Kidney (tissue), 14 donors: ENCODE data around the gene PRDM1. TPM values are rescaled to one million over a fixed set of nuclear protein-coding genes. Genes with fewer than 3 reads are reported as not detected.

Source experiments
- DNase-seq, 5 donors: peaks; one replicate each; pipeline ENCODE4 v3.0.0-alpha.2; 2013 to 2020
- FAIRE-seq: peaks from 2 replicates; lab custom pipeline; 2012; peaks lifted over from hg19 to GRCh38; lab: Jason Lieb, UNC
- H3K27ac ChIP-seq, 2 donors: one replicate each; pipeline ENCODE4 v1.7.0; 2013; ENCODE audit warnings: low read depth in 2 of 2, low read length in 2 of 2, inconsistent platforms in 1 of 2
- H3K27me3 ChIP-seq: one replicate; pipeline ENCODE4 v1.7.1; 2013; ENCODE audit warnings: low read length, inconsistent platforms; ENCODE audit not compliant: control insufficient read depth, insufficient read depth
- H3K36me3 ChIP-seq, 3 donors: one replicate each; pipeline versions ENCODE4 v1.7.0 to v1.7.1; 2013; ENCODE audit warnings: low read length in 3 of 3, control low read depth in 1 of 3, inconsistent platforms in 1 of 3; ENCODE audit not compliant: insufficient read depth in 3 of 3, control insufficient read depth in 2 of 3
- H3K4me1 ChIP-seq, 3 donors: one replicate each; pipeline versions ENCODE4 v1.7.0 to v1.7.1; 2013; ENCODE audit warnings: low read length in 3 of 3, inconsistent platforms in 1 of 3, low read depth in 1 of 3; ENCODE audit not compliant: control insufficient read depth in 2 of 3, insufficient read depth in 2 of 3
- H3K4me3 ChIP-seq, 3 donors: one replicate each; pipeline versions ENCODE4 v1.7.0 to v1.8.1; 2013; ENCODE audit warnings: low read length in 3 of 3, control low read depth in 1 of 3, inconsistent platforms in 1 of 3
- H3K9ac ChIP-seq, 3 donors: one replicate each; pipeline versions ENCODE4 v1.7.0 to v1.7.1; 2013; ENCODE audit warnings: low read length in 3 of 3, control low read depth in 1 of 3, inconsistent platforms in 1 of 3
- H3K9me3 ChIP-seq, 3 donors: one replicate each; pipeline versions ENCODE4 v1.7.0 to v1.7.1; 2013; ENCODE audit warnings: low read length in 3 of 3, control low read depth in 1 of 3, inconsistent platforms in 1 of 3; ENCODE audit not compliant: control insufficient read depth in 2 of 3, insufficient read depth in 1 of 3
- CTCF ChIP-seq: IDR thresholded peaks from 3 replicates; pipeline ENCODE4 v1.5.1; 2012; ENCODE audit warnings: mild to moderate bottlenecking, moderate library complexity, borderline replicate concordance; ENCODE audit not compliant: insufficient read depth; ENCODE audit errors: extremely low read depth
- intact Hi-C: fragments of 100-400 bp; cut with DNase I; formaldehyde crosslinking; loops from one replicate; pipeline ENCODE4 v1.11.1; 2022
- polyA plus RNA-seq: library from polyadenylated mRNA; stranded (reverse); fragments of 350-450 nt; fragmentation: Illumina TruSeq; extraction: RNeasy Lipid Tissue Mini Kit (QIAGEN cat#74804); gene quantifications from one replicate; pipeline ENCODE4 v1.2.3, GENCODE V29; 2014; ENCODE audit warnings: low read depth, low replicate concordance; ENCODE audit not compliant: insufficient read depth
- total RNA-seq: library from RNA; stranded (reverse); fragmentation: NEBNext Ultra II Directional; extraction: Animal tissue kit (Norgen Biotek cat#: 25700); gene quantifications from one replicate; pipeline ENCODE4 v1.2.1, GENCODE V29; 2021
- donor health status: control.
- donor health status: control.
- donor health status: control.
- donor health status: control.
- donor health status: control.
- donor health status: DM: yes; HTN: yes; CAD: no.
- donor health status: Normal renal cell carcinoma (clear cell type).

PRDM1 gene
- total and polyA plus RNA-seq, 2 donors from 2014 or later = 0.86 to 23.0 TPM

GRCh38 chr6:106044151-106044550 is 42.0 kb upstream of the PRDM1 start:
- intact Hi-C loops = no loop called here
- DNase-seq (no peak), FAIRE-seq (no peak)
- Histone ChIP-seq H3K36me3 (no peaks in the 10 kb centered on the region), H3K9ac (no peak overlapping the region), H3K27ac (no peak overlapping the region), H3K9me3 (no peaks in the 10 kb centered on the region), H3K4me3 (no peak overlapping the region), H3K27me3 (no peaks in the 10 kb centered on the region), H3K4me1 (no peaks in the 10 kb centered on the region)
- TF ChIP-seq CTCF = no peak

GRCh38 chr6:106045077-106045476 is 41.1 kb upstream of the PRDM1 start:
- Histone ChIP-seq H3K9me3 (no peaks in the 10 kb centered on the region), H3K9ac (no peak overlapping the region), H3K4me3 (no peak overlapping the region), H3K4me1 (no peaks in the 10 kb centered on the region), H3K36me3 (no peaks in the 10 kb centered on the region), H3K27ac (no peak overlapping the region), H3K27me3 (no peaks in the 10 kb centered on the region)
- no peak for FAIRE-seq
- DNase-seq = no peak
- TF ChIP-seq CTCF = no peak
- intact Hi-C loops = no loop called here

GRCh38 chr6:106046116-106046853 is 39.9 kb upstream of the PRDM1 start:
- TF ChIP-seq CTCF = no peak
- Histone ChIP-seq H3K4me1 (no peaks in the 10 kb centered on the region), H3K9me3 (no peaks in the 10 kb centered on the region), H3K9ac (no peak overlapping the region), H3K36me3 (no peaks in the 10 kb centered on the region), H3K27me3 (no peaks in the 10 kb centered on the region), H3K27ac (no peak overlapping the region), H3K4me3 (no peak overlapping the region)
- no peak for DNase-seq
- no peak for FAIRE-seq
- intact Hi-C loops = no loop called here

GRCh38 chr6:106046854-106047200 is 39.3 kb upstream of the PRDM1 start:
- H3K27me3 ChIP-seq = no peaks in the 10 kb centered on the region
- no peaks in the 10 kb centered on the region for H3K4me1 ChIP-seq
- FAIRE-seq = no peak
- intact Hi-C loops = no loop called here
- H3K9me3 ChIP-seq = no peaks in the 10 kb centered on the region
- TF ChIP-seq CTCF = no peak
- H3K27ac ChIP-seq = no peak overlapping the region
- H3K9ac ChIP-seq = no peak overlapping the region
- no peaks in the 10 kb centered on the region for H3K36me3 ChIP-seq
- no peak overlapping the region for H3K4me3 ChIP-seq
- no peak for DNase-seq
